Thymus (tissue), 11 donors: ENCODE results near the gene XPO1. TPM values are rescaled to one million over a fixed set of nuclear protein-coding genes. Genes with fewer than 3 reads are reported as not detected.
"Not testable (repeated sequence)": the region's sequence is repeated elsewhere in the genome, so short reads cannot be mapped to it uniquely, and the experiment has no call there.

Experiments used
- DNase-seq, 9 donors: peaks; one replicate each; pipeline ENCODE4 v3.0.0-alpha.2; 2013; ENCODE audit warnings: low spot score in 9 of 9, low read depth in 6 of 9, missing footprints in 1 of 9
- H3K27ac ChIP-seq, 2 donors: one replicate each; pipeline ENCODE4 v1.5.1; 2013; ENCODE audit warnings: control low read depth in 1 of 2, low read depth in 1 of 2, low read length in 1 of 2, mild to moderate bottlenecking in 1 of 2, moderate library complexity in 1 of 2
- H3K27me3 ChIP-seq, 2 donors: one replicate each; pipeline ENCODE4 v1.5.1; 2013; ENCODE audit warnings: low read length in 1 of 2; ENCODE audit not compliant: control insufficient read depth in 2 of 2, insufficient read depth in 1 of 2
- H3K36me3 ChIP-seq, 2 donors: one replicate each; pipeline ENCODE4 v1.5.1; 2013; ENCODE audit warnings: low read length in 1 of 2, mild to moderate bottlenecking in 1 of 2, moderate library complexity in 1 of 2; ENCODE audit not compliant: control insufficient read depth in 2 of 2, insufficient read depth in 2 of 2
- H3K4me1 ChIP-seq, 2 donors: one replicate each; pipeline ENCODE4 v1.5.1; 2013; ENCODE audit warnings: low read length in 2 of 2; ENCODE audit not compliant: control insufficient read depth in 2 of 2, insufficient read depth in 2 of 2
- H3K4me3 ChIP-seq, 2 donors: one replicate each; pipeline ENCODE4 v1.5.1; 2013; ENCODE audit warnings: low read length in 2 of 2, control low read depth in 1 of 2, mild to moderate bottlenecking in 1 of 2
- H3K9me3 ChIP-seq, 2 donors: one replicate each; pipeline ENCODE4 v1.5.1; 2013; ENCODE audit warnings: low read length in 1 of 2, mild to moderate bottlenecking in 1 of 2; ENCODE audit not compliant: control insufficient read depth in 2 of 2, insufficient read depth in 1 of 2
- WGBS: extraction: QIAGEN DNeasy Blood & Tissue Kit; methylation state at CpG from one replicate; pipeline ENCODE4 v1.1.7; 2013; 5-methylcytosine and 5-hydroxymethylcytosine counted together
- polyA plus RNA-seq: library from polyadenylated mRNA; stranded (reverse); fragments of 200-250 nt; gene quantifications from one replicate; pipeline ENCODE4 v1.2.3, GENCODE V29; 2013
- total RNA-seq: library from RNA; stranded (reverse); fragments of 120-200 nt; gene quantifications from one replicate; pipeline ENCODE4 v1.2.4, GENCODE V29; 2013
- donor health status: healthy.

Gene XPO1
- total and polyA plus RNA-seq, 2 donors, result 148 to 174 TPM

DNA sequence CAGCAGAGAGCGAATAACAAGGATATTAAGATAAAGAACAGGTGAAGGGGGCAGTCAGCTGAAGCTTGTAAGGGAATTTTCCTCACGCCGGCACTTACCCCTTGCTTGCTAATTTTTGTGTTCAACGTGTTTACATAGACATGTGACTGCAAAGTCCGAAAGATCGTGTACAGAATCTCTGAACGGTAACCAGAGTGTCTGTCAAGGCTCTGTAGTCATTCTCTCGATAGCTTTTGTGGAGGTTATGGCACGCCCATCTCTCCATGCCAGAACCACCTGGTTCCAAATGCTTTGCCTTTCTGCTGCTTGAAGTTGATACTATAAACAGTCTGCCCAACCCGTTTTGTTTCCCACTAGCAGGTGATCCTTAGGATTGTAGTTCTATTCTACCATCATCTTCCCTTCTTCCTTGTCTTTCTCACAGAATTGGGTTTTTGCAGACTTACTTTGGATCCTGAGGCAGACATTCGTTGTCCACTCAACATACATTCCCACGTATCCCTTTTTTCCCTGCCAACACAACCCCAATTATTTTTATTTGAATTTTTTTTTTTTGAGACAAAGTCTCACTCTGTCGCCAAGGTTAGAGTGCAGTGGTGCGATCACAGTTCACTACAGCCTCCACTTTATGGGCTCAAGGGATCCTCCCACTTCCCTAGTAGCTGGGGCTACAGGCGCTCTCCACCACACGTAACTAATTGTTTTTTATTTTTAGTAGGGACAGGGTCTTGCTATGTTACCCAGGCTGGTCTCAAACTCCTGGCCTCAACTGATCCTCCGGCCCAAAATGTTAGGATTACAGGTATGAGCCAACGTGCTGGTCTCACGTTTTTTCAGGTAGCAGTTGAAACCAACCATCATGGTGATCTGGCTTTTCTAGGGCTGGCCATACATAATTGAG is 66.0 kb downstream of the XPO1 start:
- Histone ChIP-seq H3K27me3 (no peaks in the 10 kb centered on the region), H3K9me3 (peaks cover 0 to 1% of the 10 kb centered on the region in 2 donors), H3K27ac (peak overlapping the region; percentile 98 to 99), H3K36me3 (peaks cover 9 to 13% of the 10 kb centered on the region in 2 donors), H3K4me3 (peak overlapping the region; percentile 99), H3K4me1 (peaks cover 2 to 4% of the 10 kb centered on the region in 2 donors)
- WGBS, result 46% methylated on average over 19 of the region's 19 CpGs
- peak in 7 of 9 donors; percentile 13 to 61 (median 32) for DNase-seq

- DNase-seq, result peak; percentile 55 to 92 (median 76)
- H3K4me1 ChIP-seq, result peaks cover 2 to 4% of the 10 kb centered on the region in 2 donors
- WGBS, result under 1% methylated on average over 90 of the region's 91 CpGs
- peaks cover 5% of the 10 kb centered on the region in 2 donors for H3K36me3 ChIP-seq
- H3K4me3 ChIP-seq, result peak within 1 kb of the TSS; percentile 99
- peak within 1 kb of the TSS; percentile 98 to 99 for H3K27ac ChIP-seq
- peaks cover 0 to 1% of the 10 kb centered on the region in 2 donors for H3K9me3 ChIP-seq
- H3K27me3 ChIP-seq, result no peaks in the 10 kb centered on the region
Measured at GRCh38 chr2:61470965-61471904, 66.9 kb downstream of the XPO1 start, which contains the start of gene USP34. USP34 (minus strand) TSS chr2:61471087; CDS start chr2:61470692, 395 bp downstream.

GRCh38 chr2:61470122-61470951 is 67.8 kb downstream of the XPO1 start:
- Histone ChIP-seq H3K27ac (peak overlapping the region; percentile 79 to 99), H3K9me3 (peaks cover 0 to 1% of the 10 kb centered on the region in 2 donors), H3K27me3 (no peaks in the 10 kb centered on the region), H3K4me3 (peak overlapping the region; percentile 99), H3K4me1 (peaks cover 2 to 4% of the 10 kb centered on the region in 2 donors), H3K36me3 (peaks cover 5% of the 10 kb centered on the region in 2 donors)
- DNase-seq, result peak in 6 of 9 donors; percentile 6 to 72 (median 22)
- under 1% methylated on average over 88 of the region's 94 CpGs for WGBS

DNA sequence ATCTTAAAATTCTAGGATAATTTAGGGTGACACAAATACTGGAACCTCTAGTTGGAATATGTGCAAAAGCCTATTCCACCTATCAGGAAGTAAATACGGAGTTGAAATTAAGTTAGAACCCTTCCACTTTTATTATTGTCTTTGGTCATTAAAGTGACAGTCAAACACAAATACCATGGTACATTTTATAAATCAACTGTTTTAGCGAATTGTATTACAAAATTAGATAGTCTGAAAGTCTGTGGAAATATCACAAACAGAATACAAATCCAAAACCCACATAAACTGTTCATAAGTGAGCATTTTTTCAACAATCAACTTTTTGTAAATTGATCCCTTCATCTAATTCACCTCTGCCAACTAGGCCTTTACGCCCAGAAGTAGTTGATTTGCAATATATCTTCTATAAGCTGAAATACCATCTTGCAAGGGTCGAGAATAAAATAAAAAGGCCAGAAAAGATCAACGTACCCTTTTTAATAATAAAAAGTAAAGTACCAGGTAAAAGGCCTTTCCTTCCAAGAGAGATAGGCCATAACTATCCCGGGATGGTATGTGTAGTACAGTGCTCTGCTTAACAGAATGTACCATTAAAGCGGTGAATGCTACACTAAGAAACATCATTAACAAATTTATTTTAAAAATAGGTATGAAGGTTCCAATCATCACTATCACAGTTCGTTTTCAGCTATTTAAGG is 68.6 kb downstream of the XPO1 start:
- WGBS, result 17% methylated on average over 8 of the region's 8 CpGs
- Histone ChIP-seq H3K4me3 (peak overlapping the region; percentile 81 to 99), H3K27me3 (no peaks in the 10 kb centered on the region), H3K9me3 (peaks cover 0 to 1% of the 10 kb centered on the region in 2 donors), H3K4me1 (peaks cover 2 to 4% of the 10 kb centered on the region in 2 donors), H3K27ac (peak overlapping the region; percentile 74 to 99), H3K36me3 (peaks cover 5% of the 10 kb centered on the region in 2 donors)
- DNase-seq, result peak in 2 of 9 donors; percentile 10 to 12

GRCh38 chr2:61468231-61468630 is 69.9 kb downstream of the XPO1 start:
- H3K27ac ChIP-seq, DNase-seq, H3K9me3 ChIP-seq, H3K27me3 ChIP-seq, H3K36me3 ChIP-seq, H3K4me1 ChIP-seq, H3K4me3 ChIP-seq: not testable (repeated sequence)
- WGBS, result 98% methylated on average over 10 of the region's 10 CpGs

- WGBS, result 95% methylated on average over 3 of the region's 3 CpGs
- Histone ChIP-seq H3K4me3 (no peak overlapping the region), H3K9me3 (no peaks in the 10 kb centered on the region), H3K4me1 (peaks cover 0 to 4% of the 10 kb centered on the region in 2 donors), H3K27ac (no peak overlapping the region), H3K36me3 (peaks cover 0 to 7% of the 10 kb centered on the region in 2 donors), H3K27me3 (no peaks in the 10 kb centered on the region)
- DNase-seq, result no peak
Measured at GRCh38 chr2:61465045-61465444, 73.1 kb downstream of the XPO1 start.

DNA sequence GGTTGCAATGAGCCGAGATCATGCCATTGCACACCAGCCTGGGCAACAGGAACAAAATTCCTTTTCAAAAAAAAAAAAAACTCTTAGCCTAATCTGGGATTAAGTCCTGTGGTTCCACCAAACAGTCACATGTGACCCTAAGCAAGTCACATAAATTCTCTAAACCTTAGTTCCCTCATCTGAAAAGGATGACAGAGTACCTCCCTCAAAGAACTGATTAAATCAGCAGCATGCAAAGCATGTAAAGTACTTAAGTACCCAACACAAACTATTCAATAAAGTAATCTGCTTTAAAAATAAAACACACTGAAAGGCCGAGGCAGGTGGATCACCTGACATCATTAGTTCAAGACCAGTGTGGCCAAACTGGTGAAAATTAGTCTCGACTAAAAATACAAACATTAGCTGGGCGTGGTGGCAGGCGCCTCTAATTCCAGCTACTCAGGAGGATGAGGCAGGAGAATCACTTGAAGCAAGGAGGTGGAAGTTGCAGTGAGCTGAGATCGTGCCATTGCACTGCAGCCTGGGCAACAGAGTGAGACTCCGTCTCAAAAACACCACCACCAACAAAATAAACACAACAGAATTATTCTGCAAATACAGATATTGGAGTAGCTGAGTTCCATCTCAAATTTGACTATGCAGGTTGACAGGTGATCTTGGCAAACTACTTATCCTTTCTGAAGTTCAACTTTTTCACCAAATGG is 74.2 kb downstream of the XPO1 start:
- no peak for DNase-seq
- no peaks in the 10 kb centered on the region for H3K9me3 ChIP-seq
- H3K27me3 ChIP-seq, result no peaks in the 10 kb centered on the region
- H3K36me3 ChIP-seq, result peaks cover 0 to 7% of the 10 kb centered on the region in 2 donors
- H3K4me1 ChIP-seq, result peaks cover 0 to 3% of the 10 kb centered on the region in 2 donors
- H3K4me3 ChIP-seq, result no peak overlapping the region
- WGBS, result 94% methylated on average over 7 of the region's 7 CpGs
- H3K27ac ChIP-seq, result no peak overlapping the region
